ENCODE data around the gene PTRH1.

GRCh38 chr9:127698386-127698785 is 17.1 kb downstream of the PTRH1 start:
- TF ChIP-seq CTCF (IDR thresholded peaks at IDR 0.05): no peak
- TF ChIP-seq POLR2A (IDR thresholded peaks at IDR 0.05): no peak
- TF ChIP-seq POLR2AphosphoS5 (IDR thresholded peaks at IDR 0.05): no peak
